IMR-90 (cell line): ENCODE measurements around the gene SPOUT1. TPM values are rescaled to one million over a fixed set of nuclear protein-coding genes. Genes with fewer than 3 reads are reported as not detected.

Experiments used
- ATAC-seq: fragments of 200-7000 bp; cut with Tn5 transposase; 2 replicates; pipeline ENCODE4 v1.9.1; 2020; ENCODE audit warnings: low read depth, mild to moderate bottlenecking, moderate library complexity
- BruUV-seq: library from RNA; stranded (reverse); fragments of 400-500 nt; replicated peaks from 2 replicates; lab custom pipeline; 2021; lab: Mats Ljungman, UMichigan
- CTCF ChIA-PET: fragments of 300-600 bp; formaldehyde crosslinking; extraction: SDS; loops from one replicate; lab custom pipeline; 2021; ENCODE audit warnings: antibody characterized with exemption; lab: Yijun Ruan, JAX
- POLR2A ChIA-PET: fragments of 300-600 bp; sonication (Branson Sonifier 250); formaldehyde crosslinking; loops from one replicate; lab custom pipeline; 2022; ENCODE audit warnings: antibody characterized with exemption; ENCODE audit not compliant: unreplicated experiment; lab: Charles Lee
- DNase-seq: peaks from one replicate; pipeline ENCODE4 v3.0.0; 2013
- H2AFZ ChIP-seq: replicated peaks from 2 replicates; pipeline ENCODE3; 2013; ENCODE audit warnings: low read length, mild to moderate bottlenecking; ENCODE audit not compliant: poor library complexity
- H2AK5ac ChIP-seq: 2 replicates; pipeline ENCODE4 v1.6.1; 2013; ENCODE audit warnings: low read depth, low read length, inconsistent platforms
- H2AK9ac ChIP-seq: replicated peaks from 2 replicates; pipeline ENCODE3; 2013; ENCODE audit warnings: mild to moderate bottlenecking, low read depth, low read length, moderate library complexity; ENCODE audit not compliant: poor library complexity
- H2BK120ac ChIP-seq: 2 replicates; pipeline ENCODE4 v1.6.1; 2013; ENCODE audit warnings: low read depth, low read length, inconsistent platforms
- H2BK15ac ChIP-seq: 3 replicates; pipeline ENCODE4 v1.6.1; 2013; ENCODE audit warnings: low read depth, low read length, inconsistent platforms
- H2BK20ac ChIP-seq: 2 replicates; pipeline ENCODE4 v1.6.1; 2013; ENCODE audit warnings: low read depth, mild to moderate bottlenecking, inconsistent platforms, low read length, moderate library complexity
- H2BK5ac ChIP-seq: 2 replicates; pipeline ENCODE4 v1.6.1; 2013; ENCODE audit warnings: mild to moderate bottlenecking, low read depth, low read length, inconsistent platforms; ENCODE audit not compliant: poor library complexity, severe bottlenecking
- H3K14ac ChIP-seq: replicated peaks from 2 replicates; pipeline ENCODE4 v1.6.1; 2013; ENCODE audit warnings: low read depth, low read length, inconsistent platforms
- H3K18ac ChIP-seq: 2 replicates; pipeline ENCODE4 v1.6.1; 2013; ENCODE audit warnings: low read depth, low read length, control low read depth
- H3K23ac ChIP-seq: 2 replicates; pipeline ENCODE4 v1.6.1; 2013; ENCODE audit warnings: low read depth, low read length, inconsistent platforms
- H3K27ac ChIP-seq: 2 replicates; pipeline ENCODE4 v1.5.1; 2013; ENCODE audit warnings: mild to moderate bottlenecking, control low read depth, low read length; ENCODE audit not compliant: insufficient read depth
- H3K27me3 ChIP-seq: 2 replicates; pipeline ENCODE4 v1.6.1; 2013; ENCODE audit warnings: low read length; ENCODE audit not compliant: control insufficient read depth, insufficient read depth
- H3K36me3 ChIP-seq: 2 replicates; pipeline ENCODE4 v1.6.1; 2013; ENCODE audit warnings: low read length, mixed read lengths; ENCODE audit not compliant: control insufficient read depth, insufficient read depth
- H3K4ac ChIP-seq: 2 replicates; pipeline ENCODE4 v1.6.1; 2013; ENCODE audit warnings: low read depth, low read length, inconsistent platforms
- H3K4me1 ChIP-seq: 2 replicates; pipeline ENCODE4 v1.6.1; 2013; ENCODE audit warnings: low read length, mixed read lengths; ENCODE audit not compliant: control insufficient read depth, insufficient read depth
- H3K4me2 ChIP-seq: 2 replicates; pipeline ENCODE4 v1.6.1; 2013; ENCODE audit warnings: low read depth, mild to moderate bottlenecking, control low read depth, low read length, moderate library complexity
- H3K4me3 ChIP-seq: 2 replicates; pipeline ENCODE4 v1.5.1; 2013; ENCODE audit warnings: low read depth, mild to moderate bottlenecking, control low read depth, low read length, moderate library complexity; ENCODE audit not compliant: insufficient read depth
- H3K56ac ChIP-seq: 2 replicates; pipeline ENCODE4 v1.6.1; 2013; ENCODE audit warnings: low read length, inconsistent platforms; ENCODE audit not compliant: insufficient read depth; ENCODE audit errors: extremely low read depth
- H3K79me1 ChIP-seq, 2 experiments: 2 replicates each; pipeline ENCODE4 v1.6.1; 2013; ENCODE audit warnings: low read length in 2 of 2, inconsistent platforms in 1 of 2, low read depth in 1 of 2
- H3K9ac ChIP-seq: 2 replicates; pipeline ENCODE4 v1.6.1; 2013; ENCODE audit warnings: low read depth, low read length, control low read depth
- H3K9me1 ChIP-seq: 2 replicates; pipeline ENCODE4 v1.6.1; 2013; ENCODE audit warnings: low read length, inconsistent platforms; ENCODE audit not compliant: insufficient read depth
- H3K9me3 ChIP-seq: 2 replicates; pipeline ENCODE4 v1.6.1; 2013; ENCODE audit warnings: low read length; ENCODE audit not compliant: control insufficient read depth, insufficient read depth
- H4K20me1 ChIP-seq: 2 replicates; pipeline ENCODE4 v1.6.1; 2013; ENCODE audit warnings: low read length, inconsistent platforms; ENCODE audit not compliant: insufficient read depth
- H4K5ac ChIP-seq: 2 replicates; pipeline ENCODE4 v1.6.1; 2013; ENCODE audit warnings: mild to moderate bottlenecking, low read depth, low read length, control low read depth
- H4K8ac ChIP-seq, 2 experiments: 2 replicates each; pipeline ENCODE4 v1.6.1; 2013; ENCODE audit warnings: low read depth in 2 of 2, low read length in 2 of 2, control low read depth in 1 of 2, inconsistent platforms in 1 of 2
- H4K91ac ChIP-seq: 2 replicates; pipeline ENCODE4 v1.6.1; 2013; ENCODE audit warnings: low read depth, low read length, inconsistent platforms; ENCODE audit not compliant: insufficient read depth
- BHLHE40 ChIP-seq: fragments of 150-350 bp; IDR thresholded peaks from 2 replicates; pipeline ENCODE4 v1.6.1; 2016; ENCODE audit warnings: mild to moderate bottlenecking, low read depth, low read length
- CEBPB ChIP-seq: IDR thresholded peaks from 2 replicates; pipeline ENCODE4 v1.6.1; 2012; ENCODE audit warnings: low read depth, low read length, improper control_type of control experiment
- CHD1 ChIP-seq: IDR thresholded peaks from 2 replicates; pipeline ENCODE4 v1.6.1; 2012; ENCODE audit warnings: low read depth, low read length, improper control_type of control experiment
- CTCF ChIP-seq: conservative IDR thresholded peaks from 2 replicates; pipeline ENCODE4 v1.5.1; 2012; ENCODE audit warnings: mild to moderate bottlenecking, low read depth, low read length, improper control_type of control experiment
- FOS ChIP-seq: fragments of 150-350 bp; IDR thresholded peaks from 2 replicates; pipeline ENCODE4 v1.6.1; 2016; ENCODE audit warnings: low read depth, low read length
- MAFK ChIP-seq: IDR thresholded peaks from 2 replicates; pipeline ENCODE4 v1.6.1; 2012; ENCODE audit warnings: low read depth, low read length, improper control_type of control experiment
- MXI1 ChIP-seq: IDR thresholded peaks from 2 replicates; pipeline ENCODE4 v1.6.1; 2012; ENCODE audit warnings: low read depth, mild to moderate bottlenecking, low read length, moderate library complexity, borderline replicate concordance
- NFE2L2 ChIP-seq: fragments of 150-350 bp; IDR thresholded peaks from 2 replicates; pipeline ENCODE4 v1.6.1; 2016; ENCODE audit warnings: low read depth, mild to moderate bottlenecking, low read length
- POLR2A ChIP-seq: IDR thresholded peaks from 2 replicates; pipeline ENCODE4 v1.6.1; 2012; ENCODE audit warnings: mild to moderate bottlenecking, low read depth, low read length
- RAD21 ChIP-seq: IDR thresholded peaks from 2 replicates; pipeline ENCODE4 v1.6.1; 2012; ENCODE audit warnings: low read length, improper control_type of control experiment
- RCOR1 ChIP-seq: IDR thresholded peaks from 2 replicates; pipeline ENCODE4 v1.6.1; 2012; ENCODE audit warnings: mild to moderate bottlenecking, low read length, improper control_type of control experiment; ENCODE audit not compliant: insufficient replicate concordance
- SMC3 ChIP-seq: fragments of 150-350 bp; IDR thresholded peaks from 2 replicates; pipeline ENCODE4 v1.6.1; 2016; ENCODE audit warnings: low read depth, mild to moderate bottlenecking, antibody characterized with exemption, low read length, moderate library complexity
- USF2 ChIP-seq: fragments of 150-350 bp; IDR thresholded peaks from 2 replicates; pipeline ENCODE4 v1.6.1; 2017; ENCODE audit warnings: mild to moderate bottlenecking, antibody characterized with exemption, low read length, low read depth
- WGBS, 2 experiments: methylation state at CpG; one replicate each; pipeline versions ENCODE4 v1.1.5 to v1.1.7; 2013; ENCODE audit warnings: missing lambda C conversion rate in 2 of 2; ENCODE audit not compliant: insufficient read length in 1 of 2; ENCODE audit errors: extremely low coverage in 2 of 2; 5-methylcytosine and 5-hydroxymethylcytosine counted together
- dilution Hi-C: fragments of 300-500 bp; cut with HindIII; formaldehyde crosslinking; loops from one replicate; pipeline ENCODE4 v1.14.3; 2018; ENCODE audit warnings: low sequenced_read_pairs; ENCODE audit not compliant: unreplicated experiment
- in situ Hi-C: fragments of 300-500 bp; cut with MboI; formaldehyde crosslinking; loops from 3 replicates; pipeline ENCODE4 v1.14.3; 2019; ENCODE audit warnings: low sequenced_read_pairs, inconsistent platforms, mixed read lengths
- intact Hi-C: fragments of 100-400 bp; cut with micrococcal nuclease; formaldehyde crosslinking; loops from 2 replicates; pipeline ENCODE4 v1.10.0; 2022
- polyA plus RNA-seq, 3 experiments: library from polyadenylated mRNA; depleted of rRNA; stranded (reverse); fragments of >200 nt; gene quantifications; 2 replicates each; pipeline ENCODE4 v1.2.3, GENCODE V29; 2012; ENCODE audit warnings: low replicate concordance in 1 of 3
- total RNA-seq: library from RNA; depleted of rRNA; stranded (reverse); fragments of >200 nt; gene quantifications from 2 replicates; pipeline ENCODE4 v1.2.3, GENCODE V29; 2012
- TF ChIP-seq, protein P1 (sequence below): fragments of 150-350 bp; IDR thresholded peaks from 2 replicates; pipeline ENCODE4 v1.6.1; 2016; ENCODE audit warnings: low read depth, mild to moderate bottlenecking, low read length, moderate library complexity, borderline replicate concordance

The SPOUT1 gene
- total and polyA plus RNA-seq, 2 of the 4 experiments (the other 2 are of a cell fraction), result 17.9 to 27.8 TPM

DNA sequence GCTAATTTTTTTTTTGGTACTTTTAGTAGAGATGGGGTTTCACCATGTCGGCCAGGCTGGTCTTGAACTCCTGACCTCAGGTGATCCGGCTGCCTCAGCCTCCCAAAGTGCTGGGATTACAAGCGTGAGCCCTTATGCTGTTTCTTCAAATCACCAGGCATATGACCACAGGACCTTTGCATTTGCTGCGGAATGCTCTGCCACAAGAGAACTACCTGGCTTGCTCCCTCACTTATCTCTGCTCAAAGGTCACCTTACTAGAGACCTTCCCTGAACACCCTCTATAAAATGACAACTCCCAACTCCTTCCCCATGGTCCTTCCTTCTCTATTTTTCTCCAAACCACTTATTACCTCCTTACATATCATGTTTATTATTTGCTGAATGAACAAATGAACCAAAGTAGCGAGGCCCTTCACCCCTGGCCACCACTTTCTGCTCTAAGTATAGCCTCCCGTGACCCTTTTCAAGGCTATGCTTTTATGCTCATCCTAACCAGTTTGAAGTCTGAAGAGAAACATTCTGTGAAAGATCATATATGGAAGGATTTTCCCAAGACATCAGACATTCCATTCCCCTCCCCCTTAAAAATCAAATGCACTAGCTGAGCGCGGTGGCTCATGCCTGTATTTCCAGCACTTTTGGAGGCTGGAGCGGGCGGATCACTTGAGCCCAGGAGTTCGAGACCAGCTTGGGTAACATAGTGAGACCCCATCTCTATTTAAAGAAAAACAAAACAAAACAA, 59.1 kb downstream of the SPOUT1 start:
- Histone ChIP-seq H3K23ac (no peak overlapping the region), H3K9me1 (peaks cover 7% of the 10 kb centered on the region; the same call in 1 of the 2 replicates), H2AK5ac (peak overlapping the region; percentile 3; the same call in 1 of the 2 replicates), H3K4me2 (peak overlapping the region; percentile 100), H3K9me3 (no peaks in the 10 kb centered on the region), H2AK9ac (peak overlapping the region; percentile 0), H2AFZ (no peak overlapping the region), H3K18ac (no peak overlapping the region), H2BK120ac (no peak overlapping the region), H2BK15ac (no peak overlapping the region), H3K56ac (no peak overlapping the region), H3K36me3 (peaks cover 4% of the 10 kb centered on the region), H3K14ac (no peak overlapping the region), H3K27ac (0 out of 2 replicates have a peak overlapping the region, but pooled peaks have one; percentile 76), H3K27me3 (no peaks in the 10 kb centered on the region), H2BK5ac (no peak overlapping the region), H3K9ac (peak overlapping the region; percentile 93), H2BK20ac (no peak overlapping the region), H4K8ac (no peak overlapping the region), H3K4me1 (peaks cover 5% of the 10 kb centered on the region), H3K79me1 (peaks cover 20 to 53% of the 10 kb centered on the region in 2 experiments), H4K20me1 (peaks cover 3% of the 10 kb centered on the region; the same call in 1 of the 2 replicates), H4K91ac (no peak overlapping the region), H3K4me3 (peak overlapping the region; percentile 99), H4K5ac (no peak overlapping the region), H3K4ac (no peak overlapping the region)
- in situ Hi-C loops, result no loop called here
- intact Hi-C loops, result loop anchor here (1.0 to 2.0 kb wide), 2 partner anchors 16 to 178 kb away; partner anchors contain the start of gene TBC1D13
- ChIA-PET POLR2A (no interaction called here), CTCF (interaction anchor here (0.6 to 1.0 kb wide), 2 partner anchors 12 to 853 kb away, joined by 3 to 4 read pairs; no protein-coding TSS in a partner anchor)
- BruUV-seq, result TSS peak; percentile 10
- dilution Hi-C loops, result no loop called here
- DNase-seq (no peak), ATAC-seq (no peak)
- 89% methylated on average over 6 of the region's 11 CpGs; no CpG with 5 or more reads in 1 of the 2 experiments for WGBS, 2 experiments
- no peak for TF ChIP-seq CHD1
- TF ChIP-seq, protein P1, sequence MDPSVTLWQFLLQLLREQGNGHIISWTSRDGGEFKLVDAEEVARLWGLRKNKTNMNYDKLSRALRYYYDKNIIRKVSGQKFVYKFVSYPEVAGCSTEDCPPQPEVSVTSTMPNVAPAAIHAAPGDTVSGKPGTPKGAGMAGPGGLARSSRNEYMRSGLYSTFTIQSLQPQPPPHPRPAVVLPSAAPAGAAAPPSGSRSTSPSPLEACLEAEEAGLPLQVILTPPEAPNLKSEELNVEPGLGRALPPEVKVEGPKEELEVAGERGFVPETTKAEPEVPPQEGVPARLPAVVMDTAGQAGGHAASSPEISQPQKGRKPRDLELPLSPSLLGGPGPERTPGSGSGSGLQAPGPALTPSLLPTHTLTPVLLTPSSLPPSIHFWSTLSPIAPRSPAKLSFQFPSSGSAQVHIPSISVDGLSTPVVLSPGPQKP, result no peak
- no peak for TF ChIP-seq NFE2L2
- no peak for TF ChIP-seq MXI1
- no peak for TF ChIP-seq BHLHE40
- no peak for TF ChIP-seq MAFK
- no peak for TF ChIP-seq CEBPB
- no peak for TF ChIP-seq USF2
- no peak for TF ChIP-seq POLR2A
- TF ChIP-seq SMC3, result no peak
- TF ChIP-seq CTCF, result no peak
- TF ChIP-seq RCOR1, result no peak
- no peak for TF ChIP-seq FOS
- TF ChIP-seq RAD21, result no peak
